ENCODE results near the gene ALOX5AP.

Gene ALOX5AP

DNA sequence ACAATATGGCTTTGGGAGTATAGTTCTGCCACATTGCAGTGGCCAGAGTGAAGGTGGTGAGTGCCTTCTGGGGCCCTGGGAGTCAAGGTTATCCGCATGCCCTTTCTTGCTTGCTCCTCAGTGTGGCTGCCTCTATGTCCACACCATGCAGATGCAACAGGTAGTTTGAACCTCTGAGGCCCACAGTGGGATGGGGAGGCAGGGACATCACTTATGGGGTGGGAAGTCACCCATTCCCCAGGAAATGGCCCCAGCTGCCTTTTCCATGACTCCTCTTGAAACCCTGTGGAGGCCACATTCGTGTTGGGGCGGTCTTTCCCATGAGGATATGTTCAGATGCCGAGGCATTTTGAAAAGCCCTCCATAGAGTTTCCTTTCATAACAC is 20.0 kb upstream of the ALOX5AP start:
- no peak for DNase-seq

- DNase-seq: peak; percentile 57
These were observed 19.5 kb upstream of the ALOX5AP start for GRCh38 chr13:30715837-30716236.

GRCh38 chr13:30718661-30719524 is 16.4 kb upstream of the ALOX5AP start:
- peak; percentile 95 for DNase-seq

- DNase-seq: peak; percentile 47
These were observed 15.8 kb upstream of the ALOX5AP start for GRCh38 chr13:30719525-30719914.

DNA sequence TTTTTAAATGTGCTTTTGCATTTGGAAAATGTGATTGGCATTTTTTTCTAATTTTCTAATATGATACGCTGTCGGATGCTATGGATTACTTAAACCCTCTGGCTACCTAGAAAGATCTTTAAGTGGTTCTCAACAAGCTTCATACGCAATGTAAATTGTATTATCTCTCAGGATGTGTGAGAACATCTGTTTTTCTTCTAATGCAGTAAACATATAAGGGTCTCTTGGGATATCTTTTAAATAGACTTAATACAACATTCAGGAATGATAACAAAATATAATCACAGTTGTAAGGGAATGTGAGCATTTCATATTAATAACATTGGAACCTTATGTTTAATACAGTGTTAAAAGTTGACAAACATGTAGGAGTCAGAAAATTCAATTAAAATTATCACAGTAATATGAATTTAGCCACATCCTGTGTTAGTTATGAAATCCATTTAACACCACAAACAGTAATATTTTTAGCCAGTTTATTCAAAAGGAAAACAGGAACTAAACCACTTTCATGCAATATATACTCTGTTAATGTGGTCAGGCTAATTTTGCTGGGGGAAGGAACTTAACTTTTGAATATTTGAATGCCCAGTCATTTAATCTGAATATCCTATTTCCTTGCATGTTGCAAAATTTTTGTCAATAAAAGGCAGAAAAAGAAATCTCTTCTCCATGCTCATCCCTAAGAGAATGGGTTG is 15.0 kb upstream of the ALOX5AP start:
- DNase-seq: peak; percentile 61

- DNase-seq: no peak
These were observed 13.4 kb upstream of the ALOX5AP start for GRCh38 chr13:30721936-30722335.

DNA sequence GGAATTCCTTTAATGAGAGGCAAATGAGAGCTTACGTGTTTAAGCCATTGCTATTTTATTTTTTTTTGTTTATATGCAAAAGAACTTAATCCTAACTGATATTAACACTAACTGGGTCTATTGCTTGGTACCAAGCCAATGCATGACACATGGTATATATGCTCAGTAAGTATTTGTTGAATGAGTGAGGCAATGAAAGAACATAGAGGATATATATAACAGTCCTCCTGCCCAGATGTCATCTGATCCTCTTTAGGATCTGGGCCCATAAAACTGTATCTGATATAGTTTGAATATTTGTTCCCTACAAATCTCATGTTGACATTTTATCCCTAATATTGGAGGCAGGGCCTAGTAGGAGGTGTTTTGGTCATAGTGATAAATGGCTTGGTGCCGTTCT is 13.0 kb upstream of the ALOX5AP start:
- peak; percentile 70 for DNase-seq

GRCh38 chr13:30724778-30725177 is 10.6 kb upstream of the ALOX5AP start:
- DNase-seq: no peak

DNA sequence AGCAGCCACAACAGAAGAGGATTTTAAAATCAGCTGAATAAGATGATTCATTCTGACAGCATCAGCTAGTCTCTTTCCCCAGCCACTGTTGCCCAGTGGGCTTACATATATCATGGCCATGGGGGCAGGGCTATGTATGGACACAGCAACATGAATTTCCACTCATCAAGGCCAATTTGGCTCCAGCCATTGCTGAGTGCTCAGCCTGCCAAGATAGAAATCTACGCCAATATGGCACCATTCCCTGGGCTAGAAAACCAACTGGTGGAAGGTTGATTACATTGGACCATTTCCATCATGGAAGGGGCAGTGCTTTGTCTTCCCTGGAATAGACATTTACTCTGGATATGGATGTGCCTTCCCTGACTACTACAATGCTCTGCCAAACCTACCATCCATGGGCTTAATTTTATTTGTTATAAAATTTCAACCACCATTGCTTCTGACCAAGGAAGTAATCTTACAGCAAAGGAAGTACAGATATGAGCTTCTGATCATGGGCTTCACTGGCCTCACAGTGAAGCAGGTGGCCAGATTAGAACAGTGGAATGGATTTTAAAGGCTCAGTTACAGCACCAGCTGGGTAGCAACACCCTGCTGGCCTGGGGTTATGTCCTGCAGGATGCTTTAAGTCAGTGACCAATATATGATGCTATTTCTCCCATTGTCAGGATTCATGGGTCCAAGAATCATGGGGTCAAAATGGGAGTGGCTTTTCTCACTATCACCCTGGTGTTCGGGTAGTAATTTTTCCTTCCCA is 9.8 kb upstream of the ALOX5AP start:
- peak; percentile 62 for DNase-seq

GRCh38 chr13:30726192-30726591 is 9.2 kb upstream of the ALOX5AP start:
- peak; percentile 18 for DNase-seq

GRCh38 chr13:30727491-30728355 is 7.6 kb upstream of the ALOX5AP start:
- no peak for DNase-seq

DNA sequence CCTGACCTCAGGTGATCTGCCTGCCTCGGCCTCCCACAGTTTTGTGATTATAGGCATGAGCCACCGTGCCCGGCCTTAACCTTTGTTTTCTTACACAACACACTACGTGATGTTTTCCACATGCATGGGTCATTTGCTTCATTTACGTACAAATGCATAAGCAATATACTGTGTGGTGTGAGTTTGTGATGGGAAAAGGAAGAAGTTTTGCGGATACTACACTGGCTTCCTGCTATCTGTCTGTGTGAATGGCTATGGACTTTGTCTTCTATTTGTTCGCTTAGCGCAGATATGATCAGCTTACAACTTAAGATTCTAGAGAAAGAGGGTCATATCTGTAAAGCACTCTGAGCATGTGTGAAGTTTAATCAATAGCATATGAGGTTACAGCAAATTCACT is 5.5 kb upstream of the ALOX5AP start:
- no peak for DNase-seq

DNA sequence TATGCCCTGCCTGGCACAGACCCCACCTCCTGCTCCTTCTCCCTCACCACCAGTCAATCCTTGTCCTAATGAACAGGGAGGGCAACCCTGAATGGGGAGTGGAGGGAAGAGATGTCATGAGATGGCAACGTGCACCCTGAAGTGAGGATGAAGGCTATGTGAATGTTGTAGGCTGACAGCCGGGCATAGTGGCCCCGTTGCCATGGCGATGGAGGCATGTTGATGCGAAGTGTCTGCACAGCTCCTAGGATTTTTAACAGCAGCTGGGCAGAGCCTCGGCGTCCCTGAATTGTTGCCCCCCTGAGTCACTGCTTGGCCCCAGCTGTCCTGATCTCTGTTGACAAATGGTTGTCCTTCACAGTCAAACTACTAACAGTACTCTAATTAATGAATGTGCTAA is 4.8 kb upstream of the ALOX5AP start:
- peak; percentile 36 for DNase-seq

DNA sequence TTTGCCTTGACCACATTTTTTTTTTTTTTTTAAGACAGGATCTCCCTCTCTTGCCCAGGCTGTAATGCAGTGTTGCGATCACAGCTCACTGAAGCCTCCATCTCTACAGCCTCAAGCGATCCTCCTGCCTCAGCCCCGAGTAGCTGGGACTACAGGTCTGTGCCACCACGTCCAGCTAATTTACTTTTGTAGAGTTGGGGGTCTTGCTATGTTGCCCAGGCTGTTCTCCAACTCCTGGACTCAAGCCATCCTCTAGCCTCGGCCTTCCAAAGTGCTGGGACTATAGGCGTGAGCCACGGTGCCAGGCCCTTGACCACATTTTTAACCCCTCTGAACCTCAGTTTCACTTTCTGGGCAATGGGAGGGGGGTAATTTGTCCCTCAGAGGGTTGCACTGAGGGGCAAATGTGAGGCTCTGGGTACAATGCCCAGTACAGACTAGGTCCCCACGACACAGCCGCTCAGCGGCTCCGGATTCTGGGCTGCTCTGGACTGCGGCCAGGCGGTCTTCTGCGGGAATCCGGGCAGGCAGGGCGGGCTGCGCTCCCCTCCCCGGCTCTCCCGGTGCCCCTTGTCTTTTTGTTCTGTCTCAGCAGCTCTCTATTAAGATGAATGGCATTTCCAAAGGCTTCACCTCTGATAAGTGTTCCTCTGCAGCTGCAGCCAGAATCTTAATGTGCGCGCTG is 3.8 kb upstream of the ALOX5AP start:
- DNase-seq: no peak

DNA sequence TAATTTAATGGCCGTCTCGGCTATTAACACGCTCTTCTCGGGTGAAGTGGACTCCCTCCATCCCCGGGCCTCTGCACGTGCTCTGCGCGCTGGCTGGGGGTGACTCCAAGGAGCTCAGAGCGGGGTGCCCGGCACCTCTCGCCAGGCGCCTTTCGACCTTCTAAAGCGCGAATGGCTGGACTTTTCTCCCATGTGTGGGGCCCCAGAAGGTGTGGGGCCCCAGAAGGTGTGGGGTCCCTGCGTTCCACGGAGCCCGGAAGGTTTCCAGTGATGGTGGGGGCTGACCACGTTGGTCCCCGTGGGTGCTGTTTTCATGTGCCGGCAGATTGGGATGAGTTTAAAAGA is 3.3 kb upstream of the ALOX5AP start:
- no peak for DNase-seq

DNA sequence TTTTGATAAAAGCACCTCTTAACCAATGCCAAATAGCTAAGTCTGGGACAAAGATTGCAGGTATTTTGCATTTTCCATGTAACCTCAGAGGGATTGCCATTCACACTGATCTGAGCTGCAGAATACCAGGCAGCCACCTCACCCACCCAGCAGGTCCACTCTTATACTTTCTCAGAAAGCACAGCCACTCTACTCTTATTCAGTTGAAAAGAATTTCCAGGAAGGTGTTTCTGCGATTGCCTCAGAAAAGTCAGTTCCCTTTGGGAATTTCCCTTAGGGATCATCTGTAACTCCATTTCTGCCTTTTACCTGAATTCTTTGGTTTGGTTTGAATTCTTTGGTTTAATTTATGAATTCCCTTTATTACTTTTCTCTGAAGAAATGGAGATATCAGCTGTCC is 904 bp upstream of the ALOX5AP start:
- peak; percentile 91 for DNase-seq

DNA sequence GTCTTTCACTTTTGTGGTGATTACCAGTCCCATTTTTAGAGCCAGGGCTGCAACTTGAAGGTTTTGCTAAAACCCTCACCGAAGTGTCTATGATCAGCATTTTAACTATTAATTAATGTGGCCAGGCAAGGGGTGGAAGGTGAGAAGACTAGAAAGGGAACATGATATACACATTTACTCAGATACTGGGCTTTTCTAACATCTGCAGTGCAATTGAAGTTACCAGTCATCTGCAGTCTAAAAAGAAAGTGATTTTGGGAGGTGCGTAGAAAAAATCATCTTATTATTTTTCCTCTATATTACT is 481 bp downstream of the ALOX5AP start:
- DNase-seq: no peak

DNA sequence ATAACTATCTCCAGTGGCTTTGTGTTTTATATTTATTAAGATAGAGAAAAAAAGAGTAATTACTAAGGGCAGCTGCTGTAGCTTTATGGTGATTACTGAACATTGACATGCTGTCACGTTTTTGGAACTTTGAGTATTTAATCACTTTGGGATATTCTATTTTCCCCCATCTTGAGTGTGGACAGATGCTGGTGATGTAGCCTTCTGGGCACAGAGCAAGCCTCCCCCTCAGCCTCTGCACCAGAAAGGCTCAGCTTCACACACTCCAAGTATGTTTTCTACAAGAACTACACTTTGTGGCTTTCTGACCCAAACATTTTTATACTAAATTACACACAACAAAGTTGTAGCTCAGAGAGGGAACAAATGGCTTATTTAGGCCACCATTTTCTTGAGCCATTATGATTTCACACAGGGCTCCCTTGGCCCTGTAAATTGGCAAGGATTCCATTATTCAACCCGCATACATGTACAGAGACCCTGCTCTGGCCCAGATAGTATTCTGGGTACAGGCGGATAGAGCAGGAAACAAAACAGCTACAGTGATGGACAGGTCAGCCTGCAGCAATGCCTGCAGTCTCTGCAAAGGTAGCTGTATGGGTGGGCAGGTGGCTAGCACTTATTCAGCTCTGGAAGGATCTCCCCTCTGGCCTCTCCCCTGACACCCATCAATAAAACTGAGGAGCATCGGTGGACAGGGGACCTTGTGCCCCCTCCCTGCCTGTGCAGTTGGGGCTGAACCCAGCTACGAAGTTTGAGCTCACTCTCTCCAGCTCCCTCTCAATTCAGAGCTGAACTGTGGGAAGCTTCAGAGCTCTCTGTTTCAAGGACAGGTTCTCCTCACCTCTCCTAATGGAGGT is 1.3 kb downstream of the ALOX5AP start:
- DNase-seq: no peak

GRCh38 chr13:30737511-30738337 is 2.4 kb downstream of the ALOX5AP start:
- no peak for DNase-seq

- no peak for DNase-seq
These were observed 3.3 kb downstream of the ALOX5AP start for GRCh38 chr13:30738526-30739236.

Measured in fibroblast of skin of right biceps (primary cell).